HEK293 (cell line): Measurements from ENCODE around the gene CENPA.

Source experiments
- CTCF ChIP-seq: fragments of 450-650 bp; formaldehyde crosslinking; IDR thresholded peaks from 2 replicates; pipeline ENCODE4 v1.5.1; 2016; ENCODE audit warnings: missing biosample characterization, missing genetic modification characterization
- YY2 ChIP-seq: fragments of 450-650 bp; formaldehyde crosslinking; IDR thresholded peaks from 2 replicates; pipeline ENCODE4 v1.5.1; 2016; ENCODE audit warnings: missing biosample characterization, missing genetic modification characterization
- ZNF707 ChIP-seq: fragments of 450-650 bp; formaldehyde crosslinking; IDR thresholded peaks from 2 replicates; pipeline ENCODE4 v1.5.1; 2016; ENCODE audit warnings: missing biosample characterization, missing genetic modification characterization

- TF ChIP-seq ZNF707 (tag by site-specific recombination) (no peak), CTCF (tag by site-specific recombination) (no peak), YY2 (tag by site-specific recombination) (no peak)
Measured at GRCh38 chr2:26739514-26739913, 46.3 kb upstream of the CENPA start.
